HG02610 (cell line): ENCODE measurements around the gene FABP6.

Experiments
- ATAC-seq: cut with Tn5 transposase; IDR thresholded peaks from one replicate; pipeline ENCODE4 v1.9.1; 2021; ENCODE audit warnings: mild to moderate bottlenecking, moderate library complexity; ENCODE audit not compliant: unreplicated experiment

FABP6 gene

GRCh38 chr5:160260881-160261815, 31.8 kb downstream of the FABP6 start:
- ATAC-seq: peak; percentile 66

GRCh38 chr5:160262151-160263074, 33.1 kb downstream of the FABP6 start:
- peak; percentile 38 for ATAC-seq

DNA sequence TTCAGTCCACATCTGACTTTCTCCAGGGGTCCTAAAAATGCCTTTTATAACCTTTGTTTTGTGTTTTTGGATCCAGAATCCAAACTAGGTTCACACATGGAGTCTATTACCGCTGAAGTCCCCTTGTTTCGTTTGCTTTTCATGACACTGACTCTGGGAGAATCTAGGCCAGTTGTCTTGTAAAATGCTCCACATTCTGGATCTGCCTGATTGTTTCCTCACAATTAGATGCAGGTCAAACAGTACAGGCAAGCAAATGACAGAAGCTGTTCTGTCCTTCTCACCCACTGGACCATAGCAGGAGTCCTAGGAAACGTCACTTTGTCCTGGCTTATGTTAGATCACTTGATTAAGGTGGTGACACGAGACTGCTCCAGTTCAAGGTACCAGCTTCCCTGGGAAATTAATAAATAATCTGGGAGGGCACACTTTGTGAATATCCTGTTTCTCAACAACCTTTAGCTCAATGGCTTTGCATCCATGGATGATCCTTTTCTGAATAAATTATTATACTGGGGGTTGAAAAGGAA, 34.1 kb downstream of the FABP6 start:
- ATAC-seq: no peak

DNA sequence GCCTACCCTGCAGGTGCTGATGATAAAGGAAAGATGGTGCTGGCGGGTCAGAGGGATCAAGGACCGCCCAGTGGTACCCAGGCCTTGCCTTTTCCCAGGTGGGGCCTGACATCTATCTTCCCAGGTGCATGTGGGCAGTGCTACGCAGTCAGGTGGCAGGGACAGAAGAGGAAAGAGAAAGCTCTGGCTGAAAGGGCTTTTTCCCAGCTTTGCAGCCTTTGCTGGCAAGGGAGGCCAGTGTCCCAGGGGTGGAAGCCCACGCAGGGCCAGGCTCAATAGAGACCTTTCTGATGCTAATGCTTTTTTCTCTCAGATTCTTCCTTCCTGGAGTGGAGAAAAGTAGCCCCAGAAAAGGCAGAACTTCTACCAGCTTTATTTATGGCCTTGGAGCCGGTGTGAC, 36.7 kb downstream of the FABP6 start:
- ATAC-seq: no peak

GRCh38 chr5:160266752-160267345, 37.5 kb downstream of the FABP6 start:
- ATAC-seq: no peak

- ATAC-seq: no peak
Measured at GRCh38 chr5:160268121-160268520, 38.8 kb downstream of the FABP6 start.

DNA sequence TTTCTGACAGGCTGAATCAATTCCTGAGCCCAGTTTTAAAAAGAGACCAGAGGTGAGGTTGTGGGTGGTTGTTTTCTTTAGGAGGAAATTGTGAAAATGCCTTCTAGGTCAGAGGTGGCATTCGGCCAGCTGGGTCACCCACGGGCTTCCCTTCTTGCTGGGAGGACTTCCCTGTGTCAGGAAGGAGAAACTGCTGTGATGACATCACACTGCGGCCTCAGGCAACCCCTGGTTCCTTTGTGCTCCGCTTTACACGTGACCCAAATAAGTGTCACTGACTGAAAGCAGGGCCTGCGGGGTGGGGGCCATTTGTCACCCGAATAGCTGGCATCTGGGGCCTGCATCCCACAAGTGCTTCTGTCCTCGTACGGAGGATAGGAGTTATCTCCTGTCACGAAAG, 39.7 kb downstream of the FABP6 start:
- ATAC-seq: no peak

DNA sequence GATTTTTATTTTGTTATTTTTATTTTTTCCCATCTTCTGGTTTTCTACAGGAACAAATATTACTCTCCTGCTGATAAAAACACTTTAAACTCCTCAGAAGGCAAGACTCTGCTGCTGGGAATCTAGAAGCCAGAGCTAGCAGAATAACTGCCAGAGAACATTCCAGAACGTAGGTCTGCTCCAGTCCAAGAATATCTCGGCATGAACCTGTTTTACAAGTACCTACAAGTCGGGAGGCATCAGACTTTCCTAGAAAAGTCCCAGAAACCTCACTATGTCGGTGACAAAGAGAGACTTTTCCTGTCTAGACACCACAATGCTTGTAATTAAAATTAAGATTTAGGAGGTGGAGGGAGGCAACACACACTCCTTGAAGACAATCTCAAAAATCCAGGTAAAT, 41.4 kb downstream of the FABP6 start:
- ATAC-seq: no peak

DNA sequence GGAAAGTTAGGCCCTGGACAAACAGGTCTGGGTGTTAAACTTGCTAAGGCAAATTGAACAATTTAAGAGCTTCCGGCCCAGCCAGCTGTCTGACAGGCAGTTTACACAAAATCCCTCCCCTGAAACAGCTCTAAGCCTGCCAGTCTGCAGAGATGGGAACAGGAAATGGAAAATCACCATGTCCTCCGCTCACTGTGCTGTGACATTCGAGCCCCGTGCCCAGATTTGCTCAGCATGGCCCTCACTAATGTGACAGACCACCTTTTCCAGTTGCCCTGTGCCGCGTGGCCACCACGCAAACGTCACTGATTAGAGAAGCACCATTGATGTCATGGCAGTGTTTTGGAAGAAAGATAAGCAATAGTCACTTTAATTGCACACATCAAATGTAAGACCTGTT, 42.1 kb downstream of the FABP6 start:
- ATAC-seq: no peak

DNA sequence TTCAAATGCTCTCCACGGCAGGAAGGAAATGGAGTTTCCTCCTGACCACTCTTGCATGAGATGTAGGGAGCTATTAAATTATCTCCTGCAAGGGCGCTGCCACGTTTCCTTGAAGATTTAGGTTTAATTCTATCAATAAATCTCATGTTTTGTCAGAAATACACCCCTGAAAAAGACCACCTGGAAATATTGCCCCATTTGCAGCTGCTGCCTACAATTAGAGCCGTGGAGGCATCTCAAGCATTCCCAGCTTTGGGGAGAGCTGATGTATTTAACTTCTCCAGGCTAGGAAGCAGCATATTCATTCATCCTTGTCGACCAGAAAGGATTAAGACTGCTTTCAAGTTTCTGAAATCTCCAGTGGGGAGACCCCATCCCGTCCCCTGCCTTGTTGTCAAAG, 42.5 kb downstream of the FABP6 start:
- ATAC-seq: no peak

DNA sequence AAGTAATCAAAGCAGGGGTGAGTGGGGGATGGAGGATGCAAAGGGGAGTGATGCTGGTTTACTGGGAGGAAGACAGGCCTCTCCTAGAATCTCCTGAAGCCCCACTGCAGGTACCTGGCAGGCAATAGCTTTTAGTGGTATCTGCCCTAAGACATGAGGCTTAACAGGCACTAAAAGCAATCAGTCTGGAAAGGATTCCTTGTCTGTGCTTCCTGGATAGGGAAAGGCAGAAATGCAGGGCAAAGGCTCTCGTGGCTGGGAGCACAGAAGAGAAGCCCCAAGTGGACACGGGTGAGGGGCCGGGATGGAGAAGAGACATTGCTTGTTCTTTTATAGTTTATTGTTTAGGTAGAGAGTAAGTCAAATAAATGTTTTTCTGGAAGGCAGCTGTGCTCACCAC, 43.0 kb downstream of the FABP6 start:
- no peak for ATAC-seq

GRCh38 chr5:160272889-160273288, 43.6 kb downstream of the FABP6 start:
- no peak for ATAC-seq

DNA sequence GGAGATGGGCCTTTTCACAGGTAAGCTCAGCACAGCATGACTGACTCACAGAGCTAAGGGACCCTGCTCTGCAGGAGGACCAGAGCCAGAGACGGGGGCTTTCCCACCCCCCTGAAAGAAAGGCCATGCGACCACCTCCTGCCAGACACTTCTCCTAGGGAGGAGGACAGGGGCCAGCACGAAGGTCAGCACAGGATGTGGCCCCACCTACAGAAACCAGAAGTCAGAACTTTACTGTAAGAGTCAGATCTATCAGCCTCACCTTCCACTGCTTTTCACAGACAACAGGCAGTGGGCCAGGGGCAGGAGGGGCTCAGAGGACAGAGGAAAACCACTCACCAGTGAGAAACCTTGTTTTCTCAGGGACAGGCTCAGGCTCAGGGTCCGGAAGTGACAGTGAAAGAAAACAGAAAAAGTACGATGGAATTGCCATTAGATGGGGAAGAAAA, 45.2 kb downstream of the FABP6 start:
- ATAC-seq: no peak

GRCh38 chr5:160278343-160278742, 49.0 kb downstream of the FABP6 start:
- ATAC-seq: no peak

GRCh38 chr5:160280384-160281095, 51.2 kb downstream of the FABP6 start:
- no peak for ATAC-seq

- ATAC-seq: no peak
Measured at GRCh38 chr5:160281275-160281674, 52.0 kb downstream of the FABP6 start.

DNA sequence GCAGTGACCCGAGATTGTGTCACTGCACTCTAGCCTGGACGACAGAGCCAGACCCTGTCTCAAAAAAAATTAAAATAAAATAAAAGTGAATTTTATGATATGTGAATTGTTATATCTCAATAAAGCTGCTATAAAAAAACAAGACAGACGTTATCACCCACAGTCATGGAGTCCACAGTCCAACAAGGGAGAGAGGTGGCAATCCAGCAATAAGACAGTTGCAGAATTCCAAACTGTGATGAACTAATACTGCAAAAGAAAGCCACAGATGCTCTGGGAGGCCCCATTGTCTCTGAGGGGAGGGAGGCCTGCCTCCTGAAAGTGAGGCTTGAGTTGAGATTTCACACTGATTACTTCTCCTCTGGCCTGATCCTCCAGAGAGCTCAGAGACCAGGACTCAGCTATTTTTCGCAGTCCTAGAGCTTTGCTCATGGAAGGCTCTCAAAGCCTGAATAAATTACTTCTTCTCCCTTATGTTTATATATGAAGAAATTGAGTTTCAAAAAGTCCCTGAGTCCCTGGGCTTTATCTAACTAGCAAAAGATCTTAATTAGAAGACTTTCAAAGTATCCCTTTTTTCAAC, 55.1 kb downstream of the FABP6 start:
- no peak for ATAC-seq

- no peak for ATAC-seq
Measured at GRCh38 chr5:160285316-160285715, 56.0 kb downstream of the FABP6 start.

DNA sequence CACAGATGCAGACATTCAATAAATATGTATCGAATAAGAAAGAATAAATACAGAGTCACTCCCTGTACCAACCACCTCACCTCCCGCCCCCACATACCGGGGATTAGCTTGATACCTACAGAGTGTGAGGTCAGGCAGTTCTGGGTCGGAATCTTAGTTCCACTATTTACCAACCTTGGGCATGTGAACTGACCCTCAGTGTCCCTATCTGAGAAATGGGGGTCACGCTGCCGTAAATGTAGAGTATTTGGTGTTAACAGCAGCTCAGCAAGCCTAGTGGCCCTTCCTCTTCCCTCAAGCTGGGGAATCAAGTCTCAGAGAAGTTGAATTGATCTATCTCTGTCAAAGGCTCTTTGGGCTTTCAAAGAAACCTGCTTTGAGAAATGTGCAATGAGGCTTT, 57.6 kb downstream of the FABP6 start:
- ATAC-seq: no peak
